CD14-positive monocyte (primary cell): ENCODE results near the gene UBLCP1. TPM values are rescaled to one million over a fixed set of nuclear protein-coding genes. Genes with fewer than 3 reads are reported as not detected.

Experiments
- DNase-seq, 3 donors: peaks; one replicate each; pipeline ENCODE4 v3.0.0-alpha.2; 2011 to 2022
- H2AFZ ChIP-seq: 2 replicates; pipeline ENCODE4 v1.6.0; 2012; ENCODE audit warnings: mild to moderate bottlenecking, low read depth, low read length, inconsistent platforms; ENCODE audit not compliant: insufficient read depth, poor library complexity, severe bottlenecking
- H3K27ac ChIP-seq, 2 donors: 1 replicate in 1 of 2; 2 replicates in 1 of 2; pipeline ENCODE4 v1.5.1; 2012 to 2013; ENCODE audit warnings: low read length in 2 of 2, control low read depth in 1 of 2, inconsistent platforms in 1 of 2, low read depth in 1 of 2, mild to moderate bottlenecking in 1 of 2
- H3K27me3 ChIP-seq, 2 donors: one replicate each; pipeline versions ENCODE4 v1.6.0 to v1.6.1; 2011 to 2013; ENCODE audit warnings: low read length in 2 of 2; ENCODE audit not compliant: control insufficient read depth in 2 of 2, insufficient read depth in 2 of 2
- H3K36me3 ChIP-seq, 2 donors: replicated peaks in 1 of 2; 1 replicate in 1 of 2; 2 replicates in 1 of 2; pipeline versions ENCODE4 v1.5.1 to v1.6.1; 2012 to 2013; ENCODE audit warnings: low read length in 2 of 2, control low read depth in 1 of 2, inconsistent platforms in 1 of 2, mild to moderate bottlenecking in 1 of 2; ENCODE audit not compliant: insufficient read depth in 2 of 2, control insufficient read depth in 1 of 2
- H3K4me1 ChIP-seq, 2 donors: 1 replicate in 1 of 2; 2 replicates in 1 of 2; pipeline versions ENCODE4 v1.5.1 to v1.6.1; 2012 to 2013; ENCODE audit warnings: low read length in 2 of 2, control low read depth in 1 of 2, inconsistent platforms in 1 of 2, mild to moderate bottlenecking in 1 of 2, moderate library complexity in 1 of 2; ENCODE audit not compliant: insufficient read depth in 2 of 2, control insufficient read depth in 1 of 2
- H3K4me2 ChIP-seq: replicated peaks from 2 replicates; pipeline ENCODE3; 2012; ENCODE audit warnings: low read length, moderate library complexity, mild to moderate bottlenecking; ENCODE audit not compliant: poor library complexity, severe bottlenecking; ENCODE audit errors: extremely low read depth
- H3K4me3 ChIP-seq, 3 experiments: fragments of 200-600 bp in 1 of 3; sonication (generic) in 1 of 3; replicated peaks in 1 of 3; 1 replicate in 2 of 3; 2 replicates in 1 of 3; pipeline ENCODE4 v1.5.1; 2011 to 2013; ENCODE audit warnings: low read length in 3 of 3, mild to moderate bottlenecking in 3 of 3, control low read depth in 2 of 3, low read depth in 2 of 3, inconsistent platforms in 1 of 3, moderate library complexity in 1 of 3
- H3K79me2 ChIP-seq: 2 replicates; pipeline ENCODE4 v1.6.0; 2012; ENCODE audit warnings: mild to moderate bottlenecking, control low read depth, inconsistent platforms, low read length, moderate library complexity; ENCODE audit not compliant: insufficient read depth
- H3K9ac ChIP-seq: 2 replicates; pipeline ENCODE4 v1.6.0; 2017; ENCODE audit warnings: low read length, mild to moderate bottlenecking; ENCODE audit not compliant: insufficient read depth, poor library complexity, severe bottlenecking
- H3K9me3 ChIP-seq, 2 donors: replicated peaks in 1 of 2; 1 replicate in 1 of 2; 2 replicates in 1 of 2; pipeline versions ENCODE4 v1.5.1 to v1.6.1; 2012 to 2013; ENCODE audit warnings: low read length in 2 of 2, control low read depth in 1 of 2; ENCODE audit not compliant: control insufficient read depth in 1 of 2, insufficient read depth in 1 of 2
- H4K20me1 ChIP-seq: 2 replicates; pipeline ENCODE4 v1.6.0; 2012; ENCODE audit warnings: mild to moderate bottlenecking, low read length, control low read depth, moderate library complexity; ENCODE audit not compliant: insufficient read depth
- H3K27ac Mint-ChIP-seq, 7 donors: one replicate each; pipeline ENCODE4 v1.8.0; 2020; ENCODE audit warnings: mild to moderate bottlenecking in 7 of 7, mixed read lengths in 7 of 7, moderate library complexity in 6 of 7, inconsistent platforms in 2 of 7
- H3K27me3 Mint-ChIP-seq, 3 donors: one replicate each; pipeline ENCODE4 v1.8.0; 2021 to 2022; ENCODE audit warnings: low read depth in 3 of 3, mild to moderate bottlenecking in 3 of 3, mixed read lengths in 3 of 3, moderate library complexity in 3 of 3, inconsistent platforms in 1 of 3
- H3K36me3 Mint-ChIP-seq, 2 donors: one replicate each; pipeline ENCODE4 v1.8.0; 2020; ENCODE audit warnings: mixed read lengths in 2 of 2, inconsistent platforms in 1 of 2, mild to moderate bottlenecking in 1 of 2
- H3K4me1 Mint-ChIP-seq: one replicate; pipeline ENCODE4 v1.8.0; 2020; ENCODE audit warnings: mild to moderate bottlenecking, mixed read lengths
- H3K4me3 Mint-ChIP-seq, 2 donors: one replicate each; pipeline ENCODE4 v1.8.0; 2020; ENCODE audit warnings: mild to moderate bottlenecking in 2 of 2, mixed read lengths in 2 of 2, moderate library complexity in 1 of 2
- H3K9me3 Mint-ChIP-seq, 7 donors: one replicate each; pipeline ENCODE4 v1.8.0; 2020 to 2022; ENCODE audit warnings: mixed read lengths in 7 of 7, mild to moderate bottlenecking in 6 of 7, moderate library complexity in 6 of 7, inconsistent platforms in 2 of 7
- CTCF ChIP-seq: fragments of 200-600 bp; IDR thresholded peaks from one replicate; pipeline ENCODE4 v1.8.0; 2022; ENCODE audit warnings: antibody characterized with exemption, mild to moderate bottlenecking
- WGBS: methylation state at CpG from one replicate; pipeline ENCODE4 v1.1.5; 2013; ENCODE audit warnings: missing lambda C conversion rate; ENCODE audit not compliant: insufficient coverage; 5-methylcytosine and 5-hydroxymethylcytosine counted together
- intact Hi-C, 2 donors: fragments of 100-400 bp; cut with micrococcal nuclease; formaldehyde crosslinking; loops; one replicate each; pipeline versions ENCODE4 v1.15.0 to v1.15.1; 2023
- polyA plus RNA-seq, 3 donors: library from polyadenylated mRNA; depleted of rRNA in 1 of 3; unstranded in 2 of 3; stranded (reverse) in 1 of 3; fragments of 300-500 nt in 2 of 3; fragments of >200 nt in 1 of 3; fragmentation: Illumina TruSeq in 2 of 3; gene quantifications; 1 replicate in 2 of 3; 2 replicates in 1 of 3; pipeline ENCODE4 v1.2.3, GENCODE V29; 2012 to 2021

The UBLCP1 gene
- polyA plus RNA-seq, 3 donors: 8.8 to 31.5 (median 22.7) TPM

- H3K4me3 Mint-ChIP-seq: no peak overlapping the region
- Histone ChIP-seq H2AFZ (no peak overlapping the region), H3K4me3 (no peak overlapping the region), H3K4me1 (no peaks in the 10 kb centered on the region), H3K9me3 (no peaks in the 10 kb centered on the region), H3K27ac (no peak overlapping the region), H3K9ac (no peak overlapping the region), H3K4me2 (no peak overlapping the region), H3K27me3 (no peaks in the 10 kb centered on the region), H4K20me1 (no peaks in the 10 kb centered on the region), H3K36me3 (no peaks in the 10 kb centered on the region), H3K79me2 (no peaks in the 10 kb centered on the region)
- no peaks in the 10 kb centered on the region for H3K9me3 Mint-ChIP-seq
- no peaks in the 10 kb centered on the region for H3K36me3 Mint-ChIP-seq
- no peaks in the 10 kb centered on the region for H3K27me3 Mint-ChIP-seq
- no peak for TF ChIP-seq CTCF
- intact Hi-C loops: loop anchor here (5.0 to 10.0 kb wide), 2 partner anchors 163 to 165 kb away; no protein-coding TSS in a partner anchor
- H3K27ac Mint-ChIP-seq: no peak overlapping the region
- WGBS: no CpG with 5 or more reads among the region's 2 CpGs
- H3K4me1 Mint-ChIP-seq: peaks cover 2% of the 10 kb centered on the region
- DNase-seq: no peak
Measured at GRCh38 chr5:159319832-159320231, 56.7 kb downstream of the UBLCP1 start.

GRCh38 chr5:159322180-159322579 is 59.1 kb downstream of the UBLCP1 start:
- Mint-ChIP-seq H3K27me3 (peaks cover 0 to 1% (median 0%) of the 10 kb centered on the region in 3 donors), H3K36me3 (no peaks in the 10 kb centered on the region), H3K9me3 (no peaks in the 10 kb centered on the region), H3K27ac (no peak overlapping the region), H3K4me3 (no peak overlapping the region), H3K4me1 (peaks cover 2% of the 10 kb centered on the region)
- no peaks in the 10 kb centered on the region for H3K27me3 ChIP-seq
- H3K4me2 ChIP-seq: no peak overlapping the region
- no peaks in the 10 kb centered on the region for H3K4me1 ChIP-seq
- no peak for TF ChIP-seq CTCF
- H2AFZ ChIP-seq: no peak overlapping the region
- DNase-seq: no peak
- no peaks in the 10 kb centered on the region for H3K36me3 ChIP-seq
- no peak overlapping the region for H3K4me3 ChIP-seq
- H4K20me1 ChIP-seq: no peaks in the 10 kb centered on the region
- intact Hi-C loops: no loop called here
- no peaks in the 10 kb centered on the region for H3K9me3 ChIP-seq
- no peaks in the 10 kb centered on the region for H3K79me2 ChIP-seq
- H3K27ac ChIP-seq: no peak overlapping the region
- WGBS: 100% methylated on average over 3 of the region's 6 CpGs
- H3K9ac ChIP-seq: no peak overlapping the region
